ENCODE results near the gene ALG2. TPM values are rescaled to one million over a fixed set of nuclear protein-coding genes. Genes with fewer than 3 reads are reported as not detected.

The ALG2 gene
- total RNA-seq, 1 experiment from 2014 or later = 43.0 TPM

- no peak for DNase-seq (ENCODE audit: low spot score)
These were observed 49.3 kb downstream of the ALG2 start for GRCh38 chr9:99172124-99173091.

GRCh38 chr9:99171225-99172123, 50.3 kb downstream of the ALG2 start:
- no peak for DNase-seq (ENCODE audit: low spot score)

DNA sequence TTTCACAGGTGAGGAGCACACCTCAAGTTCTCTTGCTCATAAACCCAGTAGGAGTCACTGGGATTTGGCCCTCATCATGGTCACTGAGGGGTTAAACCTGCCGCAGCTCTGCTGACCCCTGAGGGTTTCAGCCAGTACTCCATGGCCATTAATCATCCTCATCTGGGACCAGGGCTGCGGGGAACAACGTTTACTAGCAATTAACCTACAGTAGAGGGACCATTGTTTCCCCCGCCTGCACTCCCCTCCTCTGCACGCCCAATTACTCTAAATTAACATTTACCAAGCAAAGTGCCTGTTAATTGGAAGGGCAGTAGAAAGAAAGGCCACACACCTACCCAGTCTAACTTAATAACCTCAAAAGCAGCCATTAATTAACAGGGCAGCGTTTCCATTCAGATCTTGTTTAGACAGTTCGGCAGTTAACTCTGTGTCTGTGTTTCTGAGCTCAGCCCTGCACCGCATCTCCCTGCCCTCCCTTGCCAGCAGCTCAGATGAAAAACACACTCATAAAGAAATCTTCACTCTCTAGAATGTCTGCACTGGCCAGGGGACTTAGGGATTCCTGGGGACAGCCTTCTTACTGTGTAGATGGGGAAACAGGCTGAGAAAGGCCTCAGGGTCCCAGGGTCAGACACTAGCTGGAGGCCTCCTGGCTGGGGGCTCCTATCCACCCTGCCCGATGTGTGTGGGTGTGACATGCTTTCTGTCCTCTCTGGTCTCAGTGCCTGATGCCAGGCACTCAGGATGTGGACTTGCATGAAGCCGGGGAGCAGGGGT, 51.6 kb downstream of the ALG2 start:
- DNase-seq (ENCODE audit: low spot score) = no peak

DNA sequence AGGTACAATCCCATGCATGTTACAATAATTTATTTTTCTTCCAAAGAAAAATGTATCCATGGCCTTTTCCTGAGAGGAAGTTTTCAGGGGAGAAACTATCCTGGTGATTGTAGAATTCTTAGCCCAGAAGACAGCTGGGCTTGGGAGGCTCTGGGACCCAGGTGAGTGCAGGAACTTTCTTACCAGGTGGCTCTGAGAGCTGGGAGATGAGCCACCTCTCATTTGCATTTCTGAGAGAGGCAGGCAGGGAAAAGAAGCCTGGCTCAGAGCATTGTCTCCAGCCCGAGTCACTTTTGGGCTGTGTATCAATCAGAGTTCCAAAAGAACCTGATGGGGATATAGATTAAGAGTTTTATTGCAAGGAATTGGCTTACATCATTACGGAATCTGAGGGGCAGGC, 52.7 kb downstream of the ALG2 start:
- no peak for DNase-seq (ENCODE audit: low spot score)

DNA sequence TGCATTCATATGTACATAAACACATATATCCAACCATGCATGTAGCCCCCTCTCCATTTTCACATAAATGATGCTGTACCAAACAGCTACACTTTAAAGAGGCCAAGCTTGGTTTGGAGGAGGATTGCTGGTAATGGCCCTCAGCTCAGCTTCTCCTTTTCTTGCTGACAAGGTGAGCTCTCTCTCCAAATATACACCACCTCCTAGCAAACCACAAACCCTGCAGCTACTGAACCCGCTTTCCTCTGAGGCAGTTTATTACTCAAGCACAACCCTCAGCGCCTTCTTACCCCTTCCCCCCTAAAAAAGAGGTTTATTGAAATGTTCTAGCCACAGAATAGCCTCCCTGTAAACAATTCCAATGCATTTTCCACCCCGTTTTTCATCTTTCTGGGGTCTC, 54.0 kb downstream of the ALG2 start:
- no peak for DNase-seq (ENCODE audit: low spot score)

- DNase-seq (ENCODE audit: low spot score) = no peak
These were observed 54.6 kb downstream of the ALG2 start for GRCh38 chr9:99167119-99167518.

Small RNA genes lying within 50 kb of the gene (small RNA-seq; reads per million reads assigned to genes)
- gene RN7SL794P = not detected

Other genes starting within 250 kb of the ALG2 start
- 4.7 and 4.9 TPM in 2 replicates for gene TGFBR1, start 116.8 kb downstream of the ALG2 start, total RNA-seq (2014; rRNA removed; shearing (Covaris generic))
- gene SEC61B, start 340 bp upstream of the ALG2 start, total RNA-seq (2014; rRNA removed; shearing (Covaris generic)) = 116 and 125 TPM in 2 replicates

Measured in HT-29 (cell line).